Loucy (cell line): ENCODE data around the gene FANCC.

Source experiments
- CTCF ChIP-seq: fragments of 200-600 bp; sonication (generic); conservative IDR thresholded peaks from 2 replicates; pipeline ENCODE4 v1.5.1; 2014; ENCODE audit warnings: mild to moderate bottlenecking, antibody characterized with exemption, low read length
- EZH2phosphoT487 ChIP-seq: fragments of 200-600 bp; IDR thresholded peaks from 2 replicates; pipeline ENCODE4 v1.6.1; 2018; ENCODE audit warnings: antibody characterized with exemption, mild to moderate bottlenecking, moderate library complexity, borderline replicate concordance

- TF ChIP-seq CTCF (no peak), EZH2phosphoT487 (no peak)
Measured at GRCh38 chr9:95071450-95071849, 246.1 kb downstream of the FANCC start.
